Fibroblast of mammary gland (primary cell): ENCODE measurements around the gene MAPKAPK5.
"Not testable (repeated sequence)": the region's sequence is repeated elsewhere in the genome, so short reads cannot be mapped to it uniquely, and the experiment has no call there.

Experiments
- DNase-seq: peaks from one replicate; pipeline ENCODE4 v3.0.0-alpha.2; 2010; ENCODE audit warnings: low read depth
- H3K4me3 ChIP-seq: 2 replicates; pipeline ENCODE4 v1.5.1; 2011; ENCODE audit warnings: low read depth, mild to moderate bottlenecking, low read length, moderate library complexity; ENCODE audit not compliant: control insufficient read depth
- CTCF ChIP-seq: conservative IDR thresholded peaks from 2 replicates; pipeline ENCODE4 v1.5.1; 2011; ENCODE audit warnings: low read depth, low read length, inconsistent platforms; ENCODE audit not compliant: control insufficient read depth, insufficient read depth

Gene MAPKAPK5

GRCh38 chr12:111807232-111807631 is 34.8 kb upstream of the MAPKAPK5 start:
- no peak overlapping the region for H3K4me3 ChIP-seq
- no peak for TF ChIP-seq CTCF
- DNase-seq, result no peak

- no peak overlapping the region for H3K4me3 ChIP-seq
- peak; percentile 85 for TF ChIP-seq CTCF
- peak; percentile 86 for DNase-seq
These were observed 28.9 kb upstream of the MAPKAPK5 start for GRCh38 chr12:111812881-111813741.

- no peak for DNase-seq
- H3K4me3 ChIP-seq, result no peak overlapping the region
- TF ChIP-seq CTCF, result no peak
These were observed 25.9 kb upstream of the MAPKAPK5 start for GRCh38 chr12:111816065-111816615.

- not testable (repeated sequence) for H3K4me3 ChIP-seq, DNase-seq
These were observed 25.1 kb upstream of the MAPKAPK5 start for GRCh38 chr12:111816898-111817297.

- TF ChIP-seq CTCF, result no peak
- H3K4me3 ChIP-seq, result no peak overlapping the region
- DNase-seq, result no peak
These were observed 23.7 kb upstream of the MAPKAPK5 start for GRCh38 chr12:111818340-111818739.

- no peak for TF ChIP-seq CTCF
- H3K4me3 ChIP-seq, result no peak overlapping the region
- no peak for DNase-seq
These were observed 22.6 kb upstream of the MAPKAPK5 start for GRCh38 chr12:111819191-111820158.

- not testable (repeated sequence) for DNase-seq, H3K4me3 ChIP-seq
These were observed 21.2 kb upstream of the MAPKAPK5 start for GRCh38 chr12:111820828-111821227.
